ENCODE results near the gene CFAP54. TPM values are rescaled to one million over a fixed set of nuclear protein-coding genes. Genes with fewer than 3 reads are reported as not detected.

CFAP54 gene
- polyA plus RNA-seq, 4 donors: 0.10 to 0.31 TPM; not detected in 2

DNA sequence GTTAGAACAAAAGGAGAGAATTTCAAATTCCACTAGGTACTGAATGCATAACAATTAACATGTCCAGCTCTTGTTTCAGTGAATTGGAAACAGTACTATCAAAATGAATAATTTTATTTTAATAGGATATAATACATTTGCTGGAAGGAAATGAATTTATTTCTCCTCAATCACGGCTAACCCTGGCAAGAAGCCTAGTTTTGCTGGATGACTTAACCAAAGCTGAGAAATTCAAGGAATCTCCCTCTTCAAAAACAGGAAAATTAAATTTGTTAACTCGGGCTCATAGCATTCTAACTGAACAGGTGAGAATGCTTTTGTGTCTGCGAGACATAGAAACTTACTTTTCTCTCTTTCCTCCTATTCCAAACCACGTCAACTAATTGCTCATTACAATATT, 254.2 kb downstream of the CFAP54 start:
- Histone ChIP-seq H3K27me3 (ENCODE audit: control insufficient read depth in 3 of 3, insufficient read depth in 3 of 3, low read length in 3 of 3) (no peaks in the 10 kb centered on the region), H3K4me1 (ENCODE audit: control insufficient read depth in 3 of 3, insufficient read depth in 2 of 3, low read depth in 1 of 3, low read length in 2 of 3) (no peaks in the 10 kb centered on the region), H3K36me3 (ENCODE audit: control insufficient read depth in 3 of 3, insufficient read depth in 2 of 3, low read depth in 1 of 3, low read length in 3 of 3) (no peaks in the 10 kb centered on the region), H3K9me3 (ENCODE audit: control insufficient read depth in 2 of 2, insufficient read depth in 1 of 2, low read depth in 1 of 2, low read length in 1 of 2) (no peaks in the 10 kb centered on the region), H3K4me3 (ENCODE audit: low read depth in 1 of 3, low read length in 3 of 3) (no peak overlapping the region), H3K27ac (ENCODE audit: low read depth in 1 of 3, low read length in 2 of 3) (no peak overlapping the region)
- WGBS, 3 donors: 59 to 64% (median 64%) methylated on average over 4 of the region's 4 CpGs
- DNase-seq (no peak), FAIRE-seq (no peak)

DNA sequence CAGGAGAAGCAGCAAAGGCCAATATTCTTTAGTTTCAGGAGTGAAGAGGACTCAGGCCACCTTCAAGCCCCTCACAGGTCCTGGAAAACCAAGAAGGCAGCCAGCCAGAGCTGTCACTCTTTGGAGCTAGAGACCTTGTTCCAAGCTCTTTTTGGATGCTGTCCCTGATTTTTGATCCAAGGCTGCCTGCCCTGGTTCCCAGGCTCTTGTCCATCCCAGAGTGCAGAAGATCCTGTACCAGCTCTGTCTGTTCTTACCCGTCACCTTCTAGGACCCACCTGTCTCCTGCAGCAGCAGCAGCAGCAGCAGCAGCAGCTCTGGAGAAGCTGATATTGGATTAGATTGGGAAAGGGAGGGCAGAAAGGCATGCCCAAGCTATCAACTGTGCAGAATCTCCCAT, 260.6 kb downstream of the CFAP54 start:
- no peak for FAIRE-seq
- 41 to 70% (median 47%) methylated on average over 1 of the region's 1 CpG for WGBS, 3 donors
- H3K36me3 ChIP-seq (ENCODE audit: control insufficient read depth in 3 of 3, insufficient read depth in 2 of 3, low read depth in 1 of 3, low read length in 3 of 3): no peaks in the 10 kb centered on the region

DNA sequence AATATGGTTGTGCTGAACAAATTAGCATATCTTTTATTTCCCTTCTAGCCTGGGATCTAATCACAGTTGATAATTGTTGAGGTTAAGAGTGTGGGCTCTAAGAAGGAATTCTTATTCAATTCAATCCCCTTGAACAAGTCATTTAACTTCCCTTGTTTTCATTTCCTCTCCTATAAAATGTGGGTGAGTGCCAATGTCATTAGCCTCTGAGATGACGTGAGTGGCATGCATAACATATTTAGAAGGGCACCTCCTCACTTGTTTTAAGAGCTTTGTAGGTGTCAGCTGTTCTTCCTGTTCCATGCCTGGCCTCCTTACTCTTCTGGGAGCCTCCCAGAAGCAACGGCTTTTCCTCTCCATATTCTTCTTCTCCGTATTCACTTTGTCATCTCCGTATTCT, 262.2 kb downstream of the CFAP54 start:
- Histone ChIP-seq H3K27me3 (ENCODE audit: control insufficient read depth in 3 of 3, insufficient read depth in 3 of 3, low read length in 3 of 3) (no peaks in the 10 kb centered on the region), H3K36me3 (ENCODE audit: control insufficient read depth in 3 of 3, insufficient read depth in 2 of 3, low read depth in 1 of 3, low read length in 3 of 3) (no peaks in the 10 kb centered on the region), H3K4me1 (ENCODE audit: control insufficient read depth in 3 of 3, insufficient read depth in 2 of 3, low read depth in 1 of 3, low read length in 2 of 3) (no peaks in the 10 kb centered on the region), H3K27ac (ENCODE audit: low read depth in 1 of 3, low read length in 2 of 3) (no peak overlapping the region), H3K4me3 (ENCODE audit: low read depth in 1 of 3, low read length in 3 of 3) (no peak overlapping the region), H3K9me3 (ENCODE audit: control insufficient read depth in 2 of 2, insufficient read depth in 1 of 2, low read depth in 1 of 2, low read length in 1 of 2) (no peaks in the 10 kb centered on the region)
- no peak for FAIRE-seq
- no peak for DNase-seq
- 59 to 64% (median 63%) methylated on average over 4 of the region's 4 CpGs for WGBS, 3 donors

More for the DNA sequence above, 260.6 kb downstream of the CFAP54 start:
- no peak overlapping the region for H3K27ac ChIP-seq (ENCODE audit: low read depth in 1 of 3, low read length in 2 of 3)
- no peaks in the 10 kb centered on the region for H3K4me1 ChIP-seq (ENCODE audit: control insufficient read depth in 3 of 3, insufficient read depth in 2 of 3, low read depth in 1 of 3, low read length in 2 of 3)
- H3K4me3 ChIP-seq (ENCODE audit: low read depth in 1 of 3, low read length in 3 of 3): no peak overlapping the region
- H3K27me3 ChIP-seq (ENCODE audit: control insufficient read depth in 3 of 3, insufficient read depth in 3 of 3, low read length in 3 of 3): no peaks in the 10 kb centered on the region
- DNase-seq: no peak
- H3K9me3 ChIP-seq (ENCODE audit: control insufficient read depth in 2 of 2, insufficient read depth in 1 of 2, low read depth in 1 of 2, low read length in 1 of 2): no peaks in the 10 kb centered on the region

GRCh38 chr12:96752211-96752610, 262.8 kb downstream of the CFAP54 start:
- no peak for FAIRE-seq
- DNase-seq: no peak

GRCh38 chr12:96766232-96766631, 276.9 kb downstream of the CFAP54 start:
- WGBS, 3 donors: 64 to 71% (median 67%) methylated on average over 3 of the region's 3 CpGs
- DNase-seq (no peak), FAIRE-seq (no peak)
- Histone ChIP-seq H3K27ac (ENCODE audit: low read depth in 1 of 3, low read length in 2 of 3) (no peak overlapping the region), H3K36me3 (ENCODE audit: control insufficient read depth in 3 of 3, insufficient read depth in 2 of 3, low read depth in 1 of 3, low read length in 3 of 3) (no peaks in the 10 kb centered on the region), H3K4me1 (ENCODE audit: control insufficient read depth in 3 of 3, insufficient read depth in 2 of 3, low read depth in 1 of 3, low read length in 2 of 3) (no peaks in the 10 kb centered on the region), H3K4me3 (ENCODE audit: low read depth in 1 of 3, low read length in 3 of 3) (no peak overlapping the region), H3K27me3 (ENCODE audit: control insufficient read depth in 3 of 3, insufficient read depth in 3 of 3, low read length in 3 of 3) (no peaks in the 10 kb centered on the region), H3K9me3 (ENCODE audit: control insufficient read depth in 2 of 2, insufficient read depth in 1 of 2, low read depth in 1 of 2, low read length in 1 of 2) (no peaks in the 10 kb centered on the region)

More at GRCh38 chr12:96752211-96752610, 262.8 kb downstream of the CFAP54 start:
- 59 to 85% (median 78%) methylated on average over 2 of the region's 2 CpGs for WGBS, 3 donors
- Histone ChIP-seq H3K36me3 (ENCODE audit: control insufficient read depth in 3 of 3, insufficient read depth in 2 of 3, low read depth in 1 of 3, low read length in 3 of 3) (no peaks in the 10 kb centered on the region), H3K9me3 (ENCODE audit: control insufficient read depth in 2 of 2, insufficient read depth in 1 of 2, low read depth in 1 of 2, low read length in 1 of 2) (no peaks in the 10 kb centered on the region), H3K27ac (ENCODE audit: low read depth in 1 of 3, low read length in 2 of 3) (no peak overlapping the region), H3K4me3 (ENCODE audit: low read depth in 1 of 3, low read length in 3 of 3) (no peak overlapping the region), H3K27me3 (ENCODE audit: control insufficient read depth in 3 of 3, insufficient read depth in 3 of 3, low read length in 3 of 3) (no peaks in the 10 kb centered on the region), H3K4me1 (ENCODE audit: control insufficient read depth in 3 of 3, insufficient read depth in 2 of 3, low read depth in 1 of 3, low read length in 2 of 3) (no peaks in the 10 kb centered on the region)

GRCh38 chr12:96769400-96769799, 280.0 kb downstream of the CFAP54 start:
- H3K4me1 ChIP-seq (ENCODE audit: control insufficient read depth in 3 of 3, insufficient read depth in 2 of 3, low read depth in 1 of 3, low read length in 2 of 3): no peaks in the 10 kb centered on the region
- H3K36me3 ChIP-seq (ENCODE audit: control insufficient read depth in 3 of 3, insufficient read depth in 2 of 3, low read depth in 1 of 3, low read length in 3 of 3): no peaks in the 10 kb centered on the region
- no peaks in the 10 kb centered on the region for H3K9me3 ChIP-seq (ENCODE audit: control insufficient read depth in 2 of 2, insufficient read depth in 1 of 2, low read depth in 1 of 2, low read length in 1 of 2)
- DNase-seq: no peak
- no peak overlapping the region for H3K27ac ChIP-seq (ENCODE audit: low read depth in 1 of 3, low read length in 2 of 3)
- FAIRE-seq: no peak
- H3K27me3 ChIP-seq (ENCODE audit: control insufficient read depth in 3 of 3, insufficient read depth in 3 of 3, low read length in 3 of 3): no peaks in the 10 kb centered on the region
- no peak overlapping the region for H3K4me3 ChIP-seq (ENCODE audit: low read depth in 1 of 3, low read length in 3 of 3)
- WGBS, 3 donors: 71 to 78% (median 71%) methylated on average over 7 of the region's 7 CpGs

- Histone ChIP-seq H3K4me3 (ENCODE audit: low read depth in 1 of 3, low read length in 3 of 3) (no peak overlapping the region), H3K36me3 (ENCODE audit: control insufficient read depth in 3 of 3, insufficient read depth in 2 of 3, low read depth in 1 of 3, low read length in 3 of 3) (no peaks in the 10 kb centered on the region), H3K9me3 (ENCODE audit: control insufficient read depth in 2 of 2, insufficient read depth in 1 of 2, low read depth in 1 of 2, low read length in 1 of 2) (no peaks in the 10 kb centered on the region), H3K4me1 (ENCODE audit: control insufficient read depth in 3 of 3, insufficient read depth in 2 of 3, low read depth in 1 of 3, low read length in 2 of 3) (no peaks in the 10 kb centered on the region), H3K27ac (ENCODE audit: low read depth in 1 of 3, low read length in 2 of 3) (no peak overlapping the region), H3K27me3 (ENCODE audit: control insufficient read depth in 3 of 3, insufficient read depth in 3 of 3, low read length in 3 of 3) (no peaks in the 10 kb centered on the region)
- FAIRE-seq (no peak), DNase-seq (no peak)
- 49 to 64% (median 59%) methylated on average over 3 of the region's 3 CpGs for WGBS, 3 donors
These were observed 281.1 kb downstream of the CFAP54 start for GRCh38 chr12:96770219-96771102.

DNA sequence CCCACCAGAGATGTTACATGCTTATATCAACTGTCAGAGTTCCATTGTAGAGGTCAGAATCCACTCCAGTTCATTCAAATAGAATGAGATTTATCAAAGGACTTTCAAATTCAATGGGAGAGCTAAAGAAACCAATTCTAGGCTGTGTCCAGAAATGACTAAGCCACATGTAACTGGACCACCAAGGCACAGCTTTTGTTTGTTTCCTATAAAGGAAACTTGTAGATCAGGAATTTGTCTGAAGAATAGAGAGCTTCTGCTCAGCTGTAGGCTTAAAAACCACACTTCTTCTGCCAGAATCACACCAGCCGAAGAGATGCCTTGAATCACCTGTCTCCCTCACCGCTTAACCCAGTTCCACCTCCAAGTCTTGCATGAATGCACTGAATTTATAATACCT, 283.7 kb downstream of the CFAP54 start:
- Histone ChIP-seq H3K27me3 (ENCODE audit: control insufficient read depth in 3 of 3, insufficient read depth in 3 of 3, low read length in 3 of 3) (no peaks in the 10 kb centered on the region), H3K9me3 (ENCODE audit: control insufficient read depth in 2 of 2, insufficient read depth in 1 of 2, low read depth in 1 of 2, low read length in 1 of 2) (no peaks in the 10 kb centered on the region), H3K27ac (ENCODE audit: low read depth in 1 of 3, low read length in 2 of 3) (no peak overlapping the region), H3K4me1 (ENCODE audit: control insufficient read depth in 3 of 3, insufficient read depth in 2 of 3, low read depth in 1 of 3, low read length in 2 of 3) (no peaks in the 10 kb centered on the region), H3K4me3 (ENCODE audit: low read depth in 1 of 3, low read length in 3 of 3) (no peak overlapping the region), H3K36me3 (ENCODE audit: control insufficient read depth in 3 of 3, insufficient read depth in 2 of 3, low read depth in 1 of 3, low read length in 3 of 3) (no peaks in the 10 kb centered on the region)
- no peak for FAIRE-seq
- 97 to 100% (median 99%) methylated on average over 2 of the region's 2 CpGs for WGBS, 3 donors
- no peak for DNase-seq

Measured in small intestine (tissue), 7 donors.